ENCODE results near the gene SNCA.
A peak's percentile ranks its signal among the peaks of the same experiment; 100 is the strongest.

The SNCA gene

GRCh38 chr4:89807441-89808140 is 29.4 kb downstream of the SNCA start:
- no peak for DNase-seq

- DNase-seq, result no peak
These were observed 31.7 kb downstream of the SNCA start for GRCh38 chr4:89805297-89805696.

- DNase-seq, result no peak
These were observed 33.0 kb downstream of the SNCA start for GRCh38 chr4:89803915-89804314.

- DNase-seq, result no peak
These were observed 33.9 kb downstream of the SNCA start for GRCh38 chr4:89803036-89803435.

GRCh38 chr4:89800527-89801103 is 36.3 kb downstream of the SNCA start:
- no peak for DNase-seq

- no peak for DNase-seq
These were observed 36.9 kb downstream of the SNCA start for GRCh38 chr4:89800012-89800516.

GRCh38 chr4:89799071-89799470 is 37.9 kb downstream of the SNCA start:
- DNase-seq, result no peak

GRCh38 chr4:89797117-89797516 is 39.8 kb downstream of the SNCA start:
- no peak for DNase-seq

- peak; percentile 26 for DNase-seq
These were observed 48.5 kb downstream of the SNCA start for GRCh38 chr4:89788206-89789072.

GRCh38 chr4:89784686-89785231 is 52.2 kb downstream of the SNCA start:
- DNase-seq, result no peak

GRCh38 chr4:89781321-89781720 is 55.6 kb downstream of the SNCA start:
- DNase-seq, result no peak

- no peak for DNase-seq
These were observed 63.2 kb downstream of the SNCA start for GRCh38 chr4:89773805-89774204.

GRCh38 chr4:89769856-89770255 is 67.1 kb downstream of the SNCA start:
- DNase-seq, result no peak

- no peak for DNase-seq
These were observed 69.0 kb downstream of the SNCA start for GRCh38 chr4:89767924-89768323.

- no peak for DNase-seq
These were observed 71.0 kb downstream of the SNCA start for GRCh38 chr4:89765966-89766365.

GRCh38 chr4:89765528-89765927 is 71.4 kb downstream of the SNCA start:
- DNase-seq, result no peak

GRCh38 chr4:89762311-89762710 is 74.7 kb downstream of the SNCA start:
- DNase-seq, result no peak

- no peak for DNase-seq
These were observed 77.5 kb downstream of the SNCA start for GRCh38 chr4:89759426-89759825.

GRCh38 chr4:89757154-89757719 is 79.7 kb downstream of the SNCA start:
- DNase-seq, result peak; percentile 6

GRCh38 chr4:89755220-89755619 is 81.7 kb downstream of the SNCA start:
- DNase-seq, result no peak

GRCh38 chr4:89754531-89754930 is 82.4 kb downstream of the SNCA start:
- DNase-seq, result no peak

- no peak for DNase-seq
These were observed 83.3 kb downstream of the SNCA start for GRCh38 chr4:89753601-89754066.

Measured in NCI-H510A treated with DMSO at 0.1 percent for 48 hours (cell line).